Breast epithelium (tissue), 4 donors: ENCODE data around the gene N4BP2L1. TPM values are rescaled to one million over a fixed set of nuclear protein-coding genes. Genes with fewer than 3 reads are reported as not detected.
"Not testable (repeated sequence)": the region's sequence is repeated elsewhere in the genome, so short reads cannot be mapped to it uniquely, and the experiment has no call there.

Experiments used
- DNase-seq, 2 donors: peaks; one replicate each; pipeline ENCODE4 v3.0.0-alpha.2; 2019; ENCODE audit warnings: low spot score in 2 of 2
- H3K27ac ChIP-seq, 2 donors: fragments of 200-600 bp; sonication (generic) in 1 of 2; one replicate each; pipeline ENCODE4 v1.5.1; 2016 to 2019; ENCODE audit warnings: mild to moderate bottlenecking in 1 of 2
- H3K27me3 ChIP-seq, 2 donors: fragments of 200-600 bp; sonication (generic) in 1 of 2; one replicate each; pipeline versions ENCODE4 v1.5.1 to v1.6.0; 2017 to 2019; ENCODE audit warnings: control low read depth in 1 of 2, mild to moderate bottlenecking in 1 of 2
- H3K36me3 ChIP-seq: fragments of 200-600 bp; one replicate; pipeline ENCODE4 v1.5.1; 2019
- H3K4me1 ChIP-seq, 2 donors: fragments of 200-600 bp; sonication (generic); one replicate each; pipeline ENCODE4 v1.5.1; 2016 to 2019; ENCODE audit warnings: control low read depth in 1 of 2
- H3K4me3 ChIP-seq, 3 donors: fragments of 200-600 bp; sonication (generic); 1 replicate in 2 of 3; 2 replicates in 1 of 3; pipeline ENCODE4 v1.5.1; 2016 to 2019; ENCODE audit warnings: mild to moderate bottlenecking in 3 of 3, moderate library complexity in 2 of 3
- H3K9me3 ChIP-seq, 2 donors: fragments of 200-600 bp; sonication (generic) in 1 of 2; one replicate each; pipeline ENCODE4 v1.5.1; 2016 to 2019; ENCODE audit warnings: control low read depth in 1 of 2
- POLR2A ChIP-seq: fragments of 450-650 bp; IDR thresholded peaks from one replicate; pipeline ENCODE4 v1.6.1; 2016; ENCODE audit warnings: antibody characterized with exemption, mild to moderate bottlenecking, moderate library complexity
- POLR2AphosphoS5 ChIP-seq, 3 donors: sonication (generic); formaldehyde crosslinking; IDR thresholded peaks; one replicate each; pipeline ENCODE4 v1.6.1; 2017; ENCODE audit warnings: antibody characterized with exemption in 3 of 3
- intact Hi-C: fragments of 100-400 bp; cut with DNase I; formaldehyde crosslinking; loops from one replicate; pipeline ENCODE4 v1.15.1; 2023; ENCODE audit warnings: low total_unique reads
- total RNA-seq, 3 donors: library from RNA; depleted of rRNA; stranded (reverse); fragments of >200 nt; gene quantifications; one replicate each; pipeline ENCODE4 v1.1.0, GENCODE V29; 2016
- TF ChIP-seq, protein P1 (sequence below), 3 donors: fragments of 450-650 bp; IDR thresholded peaks; one replicate each; pipeline ENCODE4 v1.5.1; 2016 to 2017; ENCODE audit warnings: antibody characterized with exemption in 3 of 3, mild to moderate bottlenecking in 3 of 3, moderate library complexity in 3 of 3

Gene N4BP2L1
- total RNA-seq, 3 donors from 2014 or later: 15.7 to 54.3 (median 33.8) TPM

- Histone ChIP-seq H3K27ac (no peak overlapping the region), H3K36me3 (no peaks in the 10 kb centered on the region), H3K9me3 (no peaks in the 10 kb centered on the region), H3K4me1 (no peaks in the 10 kb centered on the region), H3K4me3 (no peak overlapping the region), H3K27me3 (no peaks in the 10 kb centered on the region)
- no peak for TF ChIP-seq POLR2A
- no peak for TF ChIP-seq POLR2AphosphoS5 (IDR thresholded peaks at IDR 0.05)
- TF ChIP-seq, protein P1, sequence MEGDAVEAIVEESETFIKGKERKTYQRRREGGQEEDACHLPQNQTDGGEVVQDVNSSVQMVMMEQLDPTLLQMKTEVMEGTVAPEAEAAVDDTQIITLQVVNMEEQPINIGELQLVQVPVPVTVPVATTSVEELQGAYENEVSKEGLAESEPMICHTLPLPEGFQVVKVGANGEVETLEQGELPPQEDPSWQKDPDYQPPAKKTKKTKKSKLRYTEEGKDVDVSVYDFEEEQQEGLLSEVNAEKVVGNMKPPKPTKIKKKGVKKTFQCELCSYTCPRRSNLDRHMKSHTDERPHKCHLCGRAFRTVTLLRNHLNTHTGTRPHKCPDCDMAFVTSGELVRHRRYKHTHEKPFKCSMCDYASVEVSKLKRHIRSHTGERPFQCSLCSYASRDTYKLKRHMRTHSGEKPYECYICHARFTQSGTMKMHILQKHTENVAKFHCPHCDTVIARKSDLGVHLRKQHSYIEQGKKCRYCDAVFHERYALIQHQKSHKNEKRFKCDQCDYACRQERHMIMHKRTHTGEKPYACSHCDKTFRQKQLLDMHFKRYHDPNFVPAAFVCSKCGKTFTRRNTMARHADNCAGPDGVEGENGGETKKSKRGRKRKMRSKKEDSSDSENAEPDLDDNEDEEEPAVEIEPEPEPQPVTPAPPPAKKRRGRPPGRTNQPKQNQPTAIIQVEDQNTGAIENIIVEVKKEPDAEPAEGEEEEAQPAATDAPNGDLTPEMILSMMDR (IDR thresholded peaks at IDR 0.05): no peak
- DNase-seq: no peak
- intact Hi-C loops: no loop called here
Measured at GRCh38 chr13:32370805-32371204, 57.1 kb downstream of the N4BP2L1 start.

DNA sequence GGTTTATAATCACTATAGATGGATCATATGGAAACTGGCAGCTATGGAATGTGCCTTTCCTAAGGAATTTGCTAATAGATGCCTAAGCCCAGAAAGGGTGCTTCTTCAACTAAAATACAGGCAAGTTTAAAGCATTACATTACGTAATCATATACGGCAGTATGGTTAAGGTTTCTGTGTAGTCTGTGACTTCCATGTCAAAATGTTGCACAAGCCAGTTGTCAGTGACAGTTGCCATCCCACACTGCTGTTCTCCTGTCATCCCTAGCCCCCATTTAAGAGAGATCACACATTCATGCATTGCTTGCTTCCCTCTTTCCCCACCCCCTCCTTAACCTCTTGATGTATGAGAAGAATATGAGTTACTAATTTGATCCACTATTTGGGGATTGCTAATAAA lies 65.4 kb downstream of the N4BP2L1 start:
- Histone ChIP-seq H3K27ac (no peak overlapping the region), H3K36me3 (no peaks in the 10 kb centered on the region), H3K27me3 (no peaks in the 10 kb centered on the region), H3K4me3 (no peak overlapping the region), H3K4me1 (no peaks in the 10 kb centered on the region), H3K9me3 (no peaks in the 10 kb centered on the region)
- DNase-seq: no peak
- TF ChIP-seq POLR2A (no peak), POLR2AphosphoS5 (IDR thresholded peaks at IDR 0.05) (no peak)
- TF ChIP-seq, protein P1 (IDR thresholded peaks at IDR 0.05): no peak
- intact Hi-C loops: no loop called here

- intact Hi-C loops, H3K27ac ChIP-seq, H3K4me3 ChIP-seq, DNase-seq, H3K9me3 ChIP-seq, H3K4me1 ChIP-seq, H3K36me3 ChIP-seq, H3K27me3 ChIP-seq: not testable (repeated sequence)
Measured at GRCh38 chr13:32355935-32356334, 72.0 kb downstream of the N4BP2L1 start.

DNA sequence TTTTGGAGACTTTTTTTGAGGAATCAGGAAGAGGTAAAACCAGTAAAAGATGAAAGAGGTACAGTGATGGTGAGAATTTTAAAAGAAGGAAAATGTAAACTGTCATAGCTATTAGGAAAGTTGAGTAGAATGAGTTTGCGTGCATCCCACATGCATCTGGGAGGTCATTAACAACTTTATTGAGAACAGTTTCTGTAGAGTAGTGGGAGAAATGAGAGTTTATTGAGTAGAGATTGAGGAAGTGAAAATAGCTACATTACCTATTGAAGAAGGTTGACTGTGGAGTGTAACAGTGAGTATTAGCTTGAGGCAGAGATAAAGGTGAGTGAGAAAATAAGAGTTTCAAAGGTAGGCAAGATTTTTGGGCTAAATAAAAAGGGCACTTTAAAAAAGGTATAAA lies 73.9 kb downstream of the N4BP2L1 start:
- Histone ChIP-seq H3K27ac (no peak overlapping the region), H3K36me3 (no peaks in the 10 kb centered on the region), H3K4me3 (no peak overlapping the region), H3K4me1 (no peaks in the 10 kb centered on the region), H3K9me3 (no peaks in the 10 kb centered on the region), H3K27me3 (no peaks in the 10 kb centered on the region)
- TF ChIP-seq, protein P1 (IDR thresholded peaks at IDR 0.05): no peak
- TF ChIP-seq POLR2AphosphoS5 (IDR thresholded peaks at IDR 0.05) (no peak), POLR2A (no peak)
- intact Hi-C loops: no loop called here
- no peak for DNase-seq

GRCh38 chr13:32350839-32351441 lies 77.0 kb downstream of the N4BP2L1 start:
- H3K27ac ChIP-seq, H3K4me3 ChIP-seq, intact Hi-C loops, H3K27me3 ChIP-seq, H3K4me1 ChIP-seq, DNase-seq, H3K36me3 ChIP-seq, H3K9me3 ChIP-seq: not testable (repeated sequence)

Other genes with a start within 250 kb of the N4BP2L1 start
- not detected for gene ZAR1L, start 112.8 kb downstream of the N4BP2L1 start, total RNA-seq
- gene BRCA2, start 112.6 kb downstream of the N4BP2L1 start, total RNA-seq: 1 to 10 TPM in 2 of 3 donors, under 1 TPM in 1; 0.98 to 3.5 (median 1.3) TPM
- gene N4BP2L2, start 110.7 kb upstream of the N4BP2L1 start, total RNA-seq: 100 to 1,000 TPM; 130 to 341 (median 250) TPM
- 10 to 100 TPM; 35.0 to 71.7 (median 66.2) TPM for gene PDS5B, start 158.3 kb upstream of the N4BP2L1 start, total RNA-seq